Right hindlimb (tissue), 1 donor: Measurements from ENCODE around the gene CAD.

Experiments
- DNase-seq: peaks from one replicate; pipeline ENCODE4 v3.0.0-alpha.2; 2018

The CAD gene

DNA sequence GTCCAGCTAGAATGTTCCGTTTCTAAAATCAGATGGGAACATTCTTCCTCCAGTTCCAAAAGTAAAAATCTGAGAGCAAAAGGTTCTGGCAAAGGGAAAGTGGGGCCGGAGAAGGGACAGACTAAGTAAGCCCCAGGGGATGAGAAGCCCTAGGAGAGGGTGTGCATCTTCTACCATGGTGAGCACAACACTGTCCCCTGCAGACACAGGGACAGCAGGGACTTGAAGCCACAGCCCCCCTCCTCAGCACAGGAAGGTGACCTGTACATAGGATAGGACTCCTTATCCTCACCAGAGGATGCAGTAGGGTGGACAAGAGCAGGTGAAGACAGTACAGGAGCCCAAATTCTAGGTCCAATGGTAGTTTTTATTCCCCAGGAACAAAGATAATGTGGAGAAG lies 17.9 kb upstream of the CAD start:
- no peak for DNase-seq

DNA sequence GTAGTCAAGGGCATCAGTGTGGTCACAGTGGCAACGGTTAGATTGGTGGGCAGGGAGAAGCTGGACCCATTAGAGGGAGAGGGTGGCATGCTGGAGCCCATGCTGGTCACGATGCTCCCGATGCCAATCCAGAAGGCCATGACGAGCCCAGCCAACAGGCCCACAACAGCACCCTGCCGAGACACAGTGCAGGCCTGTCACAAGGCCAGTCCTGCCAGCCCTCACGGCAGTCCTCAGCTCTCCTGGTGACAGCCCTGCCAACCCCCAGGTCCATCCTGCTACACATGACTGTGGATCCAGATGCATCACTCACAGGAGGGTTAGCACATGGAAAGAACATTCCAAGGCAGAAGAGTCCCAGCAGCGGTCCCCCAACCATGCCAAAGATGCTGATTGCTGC lies 15.5 kb upstream of the CAD start:
- DNase-seq = no peak

DNA sequence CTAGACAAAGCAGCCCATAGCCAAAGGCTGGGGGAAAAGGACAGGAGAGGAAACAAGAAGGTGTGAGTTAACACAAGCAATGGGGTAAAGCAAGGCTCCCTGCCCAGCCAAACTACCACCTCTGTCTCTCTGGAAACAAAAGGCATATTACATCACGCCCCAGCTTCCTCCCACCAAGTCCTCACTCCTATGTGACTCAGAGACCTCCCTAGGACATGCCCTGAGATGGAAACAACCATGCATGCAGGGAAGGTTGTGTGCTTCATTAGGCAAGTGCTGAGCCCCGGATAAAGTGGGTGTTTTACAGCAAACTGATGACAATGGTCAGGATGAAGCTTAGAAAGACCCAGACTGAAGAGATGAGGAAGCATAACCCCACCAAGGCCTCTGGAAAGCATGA lies 14.3 kb upstream of the CAD start:
- DNase-seq = no peak

DNA sequence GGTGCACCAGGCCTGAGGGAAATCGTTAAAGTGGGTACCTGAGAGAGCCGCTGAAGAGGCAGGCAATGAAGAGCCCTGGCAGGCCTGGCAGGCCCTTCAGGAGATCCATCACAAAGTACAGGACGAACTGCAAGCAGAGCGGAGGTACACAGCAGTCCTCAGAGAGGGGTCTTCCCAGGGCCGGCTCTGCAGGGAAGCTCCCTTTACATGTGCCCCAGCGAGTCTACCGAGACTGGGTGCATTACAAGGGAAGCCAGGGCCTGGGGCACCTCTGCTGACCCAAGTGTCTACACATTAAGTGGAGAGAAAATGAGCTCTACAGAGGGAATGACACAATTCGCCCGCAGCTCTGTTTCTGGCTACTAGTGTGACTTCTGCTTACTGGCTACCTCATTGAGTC lies 13.4 kb upstream of the CAD start:
- no peak for DNase-seq

DNA sequence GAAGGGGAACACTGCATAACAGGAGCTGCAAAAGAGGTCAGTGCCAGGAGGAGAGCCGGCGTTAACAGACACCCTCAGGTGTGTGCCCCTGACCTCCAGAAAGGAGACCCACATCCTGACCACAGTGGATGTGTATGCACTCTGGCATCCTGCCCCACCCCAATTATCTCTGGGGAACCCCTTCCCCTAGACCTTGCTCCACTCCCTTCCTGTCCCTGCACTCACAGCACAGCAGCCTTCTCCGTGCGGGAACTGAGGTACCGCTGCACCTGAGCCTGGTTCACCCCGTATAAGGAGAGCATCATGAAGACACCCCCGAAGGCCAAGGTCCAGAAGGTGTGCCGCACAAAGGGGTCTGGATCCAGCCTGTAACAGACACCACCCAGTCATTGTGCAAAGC lies 12.6 kb upstream of the CAD start:
- no peak for DNase-seq

DNA sequence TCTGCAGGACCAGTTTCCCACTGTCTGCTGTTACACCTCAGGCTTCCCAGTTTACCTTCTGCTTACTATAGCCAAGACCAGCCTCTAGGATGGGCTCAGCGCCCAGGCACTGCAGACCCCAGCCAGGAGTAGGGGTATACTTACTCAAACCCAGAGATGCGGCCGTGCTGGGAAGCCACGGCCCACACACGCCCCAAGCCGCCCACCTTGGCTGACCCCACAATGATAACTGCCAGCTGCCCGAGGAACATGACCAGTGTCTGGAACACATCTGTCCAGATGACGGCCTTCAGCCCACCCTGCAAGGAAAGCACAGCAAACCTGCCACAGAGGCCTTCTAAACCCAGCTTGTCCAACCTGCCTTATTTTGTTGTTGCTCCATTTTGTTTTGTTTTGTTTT lies 12.0 kb upstream of the CAD start:
- no peak for DNase-seq

DNA sequence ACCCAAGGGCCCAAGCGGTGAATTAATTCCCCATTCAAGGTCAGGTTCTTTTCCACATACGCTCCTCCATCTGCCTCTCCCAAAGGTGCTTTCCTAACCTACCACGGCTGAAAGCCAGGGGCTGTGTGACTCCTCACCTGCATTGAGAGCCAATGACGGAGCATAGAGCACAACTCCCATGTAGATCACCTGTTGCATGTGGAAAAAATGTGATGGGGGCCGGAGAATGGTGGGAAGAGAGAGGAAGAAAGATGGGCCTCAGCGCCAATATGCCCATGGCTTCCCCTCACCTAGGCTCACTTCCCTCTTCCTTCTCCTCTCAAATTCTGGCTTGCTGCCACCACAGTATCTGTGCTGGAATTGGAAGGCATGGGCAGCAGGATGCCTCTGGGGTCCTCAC lies 10.8 kb upstream of the CAD start:
- no peak for DNase-seq

DNA sequence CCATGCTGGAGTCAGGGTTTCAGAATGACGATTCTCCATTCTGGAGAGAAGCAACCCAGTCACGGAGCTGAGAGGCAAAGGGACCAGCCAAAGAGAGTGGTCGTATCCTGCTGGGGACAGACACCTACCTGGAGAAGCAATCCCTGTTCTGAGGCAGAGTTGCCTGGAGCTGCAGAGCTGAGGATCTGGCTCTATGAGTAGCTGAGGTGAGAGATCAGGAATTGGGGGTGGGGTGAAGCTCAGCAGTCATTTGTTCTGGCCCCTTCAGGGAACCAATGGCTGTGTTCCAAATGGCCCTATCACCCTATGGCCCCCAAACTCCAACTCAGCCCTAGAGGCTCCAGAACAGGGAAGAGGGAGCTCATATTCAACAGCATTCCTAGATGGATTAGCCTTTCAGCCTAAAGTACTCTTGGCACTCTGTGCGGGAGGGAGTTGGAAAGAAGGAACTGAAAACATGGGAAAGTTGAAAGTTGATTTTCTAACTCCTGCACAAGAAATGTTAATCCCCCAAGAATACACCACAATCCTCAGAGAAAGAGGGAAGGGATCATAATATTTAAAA lies 8.6 kb upstream of the CAD start:
- DNase-seq = no peak

DNA sequence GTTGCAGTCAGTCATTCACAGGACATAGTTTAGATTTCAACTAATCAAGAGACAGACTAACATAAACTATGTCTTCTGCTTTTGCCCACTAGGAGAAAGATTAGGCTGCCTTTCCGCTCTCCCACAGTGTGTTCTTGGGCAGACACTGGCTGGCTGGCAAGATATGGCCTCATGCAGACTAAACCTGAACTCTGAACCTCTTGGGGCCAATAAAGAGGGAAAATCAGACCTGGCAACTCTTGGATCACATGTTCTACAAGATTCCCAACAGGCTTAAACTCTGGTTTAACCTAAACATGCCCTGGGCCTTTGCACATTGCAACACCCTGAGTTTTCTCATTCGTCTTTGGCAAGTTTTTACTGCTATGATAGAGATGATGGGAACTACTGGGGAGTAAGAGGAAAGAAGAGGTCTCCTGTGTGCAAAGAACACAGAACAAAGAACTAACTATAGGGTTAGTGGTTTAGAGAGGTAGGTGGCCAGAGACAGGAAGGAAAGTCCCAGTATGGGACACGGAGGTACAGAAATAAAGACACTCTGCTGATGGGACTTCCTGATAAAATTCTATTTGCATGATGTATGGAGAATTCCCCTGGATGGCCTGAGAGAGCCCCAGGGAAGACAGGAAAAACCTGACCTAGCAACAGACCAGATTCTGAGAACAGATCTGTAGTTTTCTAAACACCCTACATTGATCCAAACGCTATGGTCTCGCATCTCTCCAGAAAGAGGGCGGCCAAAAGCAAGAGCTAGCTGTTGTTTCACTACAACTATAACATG lies 7.4 kb upstream of the CAD start:
- peak; percentile 3 for DNase-seq

DNA sequence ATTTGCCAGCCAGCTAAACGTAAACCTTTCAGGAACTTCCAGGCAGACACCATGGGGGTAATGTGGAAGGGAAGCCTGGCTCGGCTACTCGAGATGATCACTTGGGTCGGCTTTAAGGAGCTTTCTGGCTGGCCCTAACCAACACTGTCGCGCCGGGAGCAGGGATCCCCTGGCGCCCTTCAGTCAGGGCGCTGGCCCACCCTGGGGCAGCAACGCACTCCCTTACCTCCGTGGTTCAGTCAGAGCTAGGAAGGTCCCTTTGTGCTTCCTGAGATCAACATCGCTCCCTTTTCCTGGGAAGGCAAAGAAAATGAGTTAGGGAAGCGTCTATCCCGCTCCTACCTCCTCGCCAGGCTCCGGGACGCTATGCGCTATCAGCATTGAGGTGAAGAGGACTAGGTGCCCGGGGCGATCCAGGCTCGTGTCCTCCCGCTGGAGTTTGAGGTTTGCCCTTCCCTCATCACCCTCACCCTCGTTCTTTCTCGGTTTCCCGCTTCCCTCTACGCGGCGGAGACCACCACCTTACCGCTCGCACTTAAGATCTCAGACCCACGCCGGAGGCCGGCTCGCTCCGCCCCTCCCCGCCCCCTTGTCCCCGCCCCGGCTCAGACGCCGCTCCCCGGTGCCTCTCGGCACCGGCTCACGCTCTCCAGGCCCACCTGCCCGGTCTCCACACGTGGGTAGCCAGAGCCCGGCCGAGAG lies 5.8 kb upstream of the CAD start:
- no peak for DNase-seq

DNA sequence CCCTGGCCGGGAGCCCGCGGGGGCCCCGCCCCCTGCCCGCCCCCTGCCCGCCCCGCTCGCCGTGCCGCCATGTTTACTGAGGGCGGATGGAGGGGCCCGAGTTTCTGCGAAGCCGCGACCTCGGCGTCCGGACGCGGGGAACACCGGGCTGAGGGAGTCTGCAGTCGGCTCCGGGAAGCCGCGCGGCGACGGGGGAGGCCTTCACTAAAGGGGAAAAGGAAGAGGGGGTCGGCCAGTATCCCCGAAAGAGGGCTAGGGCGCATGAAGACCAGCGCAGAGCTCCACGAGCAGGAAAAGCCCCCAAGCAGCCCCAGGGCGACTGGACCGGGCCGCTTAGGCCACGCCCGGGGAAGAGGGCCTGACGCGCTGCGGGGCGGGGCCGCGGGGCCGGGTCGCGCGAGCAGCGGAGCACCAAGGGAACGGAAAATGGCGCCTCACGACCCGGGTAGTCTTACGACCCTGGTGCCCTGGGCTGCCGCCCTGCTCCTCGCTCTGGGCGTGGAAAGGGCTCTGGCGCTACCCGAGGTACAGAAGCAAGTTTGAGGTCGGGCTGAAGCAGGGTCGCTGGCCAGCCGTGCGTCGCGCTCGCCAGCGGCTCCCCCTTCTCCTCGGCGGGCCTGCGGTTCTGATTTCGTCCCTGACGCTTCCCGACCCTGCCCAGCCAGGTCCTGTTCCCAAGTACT lies 5.1 kb upstream of the CAD start, which contains the start of the genes ATRAID and SLC5A6:
Gene ATRAID (plus strand): TSS at position 99 of the 683 bp plus-strand sequence. CDS start 328 bp downstream, at position 427.
Gene SLC5A6 (minus strand): TSS at position 326 of the 683 bp plus-strand sequence. CDS start 4,618 bp downstream, outside the sequence.
- peak; percentile 94 for DNase-seq

DNA sequence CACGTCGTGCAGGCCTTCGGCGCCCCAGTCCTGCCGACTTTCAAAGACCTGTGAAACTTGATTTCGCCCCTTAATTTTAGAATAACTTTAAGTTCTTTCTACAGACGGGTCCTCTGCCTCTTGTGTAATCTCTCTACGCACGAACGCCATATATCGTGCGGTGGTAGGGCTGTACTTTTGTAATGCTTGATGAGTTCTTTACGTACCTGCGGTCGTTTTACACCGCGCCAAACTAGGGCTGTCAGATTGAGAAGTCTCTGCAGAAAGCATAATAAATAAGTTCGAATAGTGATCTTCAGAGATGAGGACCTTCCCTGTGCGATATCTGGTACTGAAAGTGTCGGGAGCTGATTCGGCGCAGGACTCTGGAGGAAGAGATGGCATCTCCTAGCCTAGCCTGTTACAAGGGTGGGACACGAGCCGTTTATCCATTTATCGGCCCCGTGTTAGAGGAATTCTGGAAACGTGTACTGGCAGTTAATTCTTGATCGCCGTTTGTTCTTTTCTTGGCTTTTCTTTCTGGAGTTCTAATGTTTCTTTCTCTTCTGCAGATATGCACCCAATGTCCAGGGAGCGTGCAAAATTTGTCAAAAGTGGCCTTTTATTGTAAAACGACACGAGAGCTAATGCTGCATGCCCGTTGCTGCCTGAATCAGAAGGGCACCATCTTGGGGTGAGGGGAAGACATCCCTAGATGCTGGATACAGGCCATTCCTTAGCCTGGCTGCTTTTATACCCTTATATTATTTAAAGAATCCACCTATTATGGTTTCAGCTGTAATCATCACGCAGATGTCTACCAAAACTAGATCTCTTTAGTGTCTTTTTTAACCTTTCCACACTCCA lies 4.3 kb upstream of the CAD start:
- DNase-seq = peak; percentile 12

DNA sequence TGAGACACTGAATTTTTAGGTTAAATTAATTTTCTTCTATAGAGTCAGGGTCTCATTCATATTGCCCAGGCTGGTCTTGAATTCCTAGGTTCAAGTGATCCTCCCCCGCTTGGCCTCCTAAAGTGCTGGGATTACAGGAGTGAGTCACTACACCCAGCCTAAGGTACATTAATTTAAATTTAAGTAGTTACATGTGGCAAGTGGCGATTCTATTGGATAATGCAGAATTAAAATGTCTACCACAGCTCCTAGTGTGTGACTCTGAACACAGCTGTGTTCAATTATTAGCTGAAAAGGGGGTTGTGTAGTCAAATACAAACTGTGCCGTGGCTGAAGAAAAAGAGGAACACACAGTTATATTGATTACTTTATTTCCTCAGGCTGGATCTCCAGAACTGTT lies 2.2 kb upstream of the CAD start:
- no peak for DNase-seq

DNA sequence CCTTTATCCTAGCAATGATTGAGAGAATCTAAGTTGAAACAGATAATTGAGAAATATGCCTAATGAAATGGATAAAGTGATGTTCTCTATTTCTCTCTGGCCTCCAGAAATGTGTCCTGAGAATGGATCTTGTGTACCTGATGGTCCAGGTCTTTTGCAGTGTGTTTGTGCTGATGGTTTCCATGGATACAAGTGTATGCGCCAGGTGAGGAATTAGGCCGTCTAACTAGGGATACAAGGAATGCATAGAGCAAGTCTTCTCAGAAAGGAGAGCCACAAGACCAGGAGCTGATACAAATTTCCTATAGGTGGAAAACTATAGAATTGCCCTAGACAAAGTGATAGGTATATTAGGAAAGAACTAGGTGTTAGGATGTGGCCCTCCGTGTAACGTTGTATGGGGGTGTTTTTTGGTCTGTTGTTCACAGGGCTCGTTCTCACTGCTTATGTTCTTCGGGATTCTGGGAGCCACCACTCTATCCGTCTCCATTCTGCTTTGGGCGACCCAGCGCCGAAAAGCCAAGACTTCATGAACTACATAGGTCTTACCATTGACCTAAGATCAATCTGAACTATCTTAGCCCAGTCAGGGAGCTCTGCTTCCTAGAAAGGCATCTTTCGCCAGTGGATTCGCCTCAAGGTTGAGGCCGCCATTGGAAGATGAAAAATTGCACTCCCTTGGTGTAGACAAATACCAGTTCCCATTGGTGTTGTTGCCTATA lies 592 bp upstream of the CAD start:
- DNase-seq = no peak

DNA sequence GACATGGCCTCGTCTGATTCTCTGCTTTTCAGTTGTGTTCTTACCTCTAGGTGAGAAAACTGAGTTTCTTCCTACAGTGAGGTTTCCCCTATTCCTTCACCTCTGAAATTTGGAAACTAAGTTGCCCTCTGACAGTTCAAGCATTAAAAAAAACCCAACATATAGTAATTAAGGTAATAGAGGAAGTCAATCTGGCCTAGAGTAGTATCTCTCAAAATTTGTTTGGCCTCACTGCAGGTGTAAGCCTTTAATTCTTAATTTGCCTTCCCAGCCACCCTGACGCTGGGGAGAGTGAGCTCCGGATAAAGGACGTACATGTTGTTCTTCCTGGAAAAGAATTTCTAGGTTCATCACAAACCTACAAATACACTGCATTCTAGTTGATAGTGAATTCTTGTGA lies 1.4 kb downstream of the CAD start:
- DNase-seq = no peak

DNA sequence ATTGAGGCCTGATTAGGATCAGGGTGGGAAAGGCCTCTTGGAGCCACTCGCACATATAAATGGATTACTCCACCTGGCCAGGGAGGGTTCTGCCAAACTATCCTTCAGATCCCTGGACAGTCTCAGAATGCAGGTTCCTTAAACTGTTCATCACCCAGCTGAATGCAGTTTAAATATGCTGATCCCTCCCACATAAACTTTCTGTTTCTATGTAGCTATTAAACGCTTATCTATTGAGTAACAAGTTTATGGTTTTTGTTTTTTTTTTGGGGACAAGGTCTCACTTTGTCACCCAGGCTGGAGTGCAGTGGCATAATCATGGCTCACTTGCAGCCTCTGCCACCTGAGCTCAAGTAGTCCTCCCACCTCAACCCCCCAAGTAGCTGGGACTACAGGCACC lies 1.9 kb downstream of the CAD start:
- no peak for DNase-seq

DNA sequence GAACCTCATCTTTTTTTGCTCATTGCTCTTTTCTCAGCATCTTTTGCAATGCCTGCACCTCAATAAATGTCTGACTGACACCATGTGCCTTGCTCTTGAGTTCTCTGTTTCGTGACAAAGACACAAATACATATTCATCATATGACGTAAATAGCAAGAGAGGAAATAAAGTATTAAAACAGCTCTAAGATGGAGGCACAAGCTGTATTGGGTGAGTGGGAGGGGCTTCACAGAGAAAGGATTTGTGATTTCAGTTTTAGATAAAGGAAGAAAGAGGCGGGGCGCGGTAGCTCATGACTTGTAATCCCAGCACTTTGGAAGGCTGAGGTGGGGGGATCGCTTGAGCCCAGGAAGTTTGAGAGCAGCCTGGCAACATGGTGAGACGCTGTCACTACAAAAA lies 2.9 kb downstream of the CAD start:
- no peak for DNase-seq

DNA sequence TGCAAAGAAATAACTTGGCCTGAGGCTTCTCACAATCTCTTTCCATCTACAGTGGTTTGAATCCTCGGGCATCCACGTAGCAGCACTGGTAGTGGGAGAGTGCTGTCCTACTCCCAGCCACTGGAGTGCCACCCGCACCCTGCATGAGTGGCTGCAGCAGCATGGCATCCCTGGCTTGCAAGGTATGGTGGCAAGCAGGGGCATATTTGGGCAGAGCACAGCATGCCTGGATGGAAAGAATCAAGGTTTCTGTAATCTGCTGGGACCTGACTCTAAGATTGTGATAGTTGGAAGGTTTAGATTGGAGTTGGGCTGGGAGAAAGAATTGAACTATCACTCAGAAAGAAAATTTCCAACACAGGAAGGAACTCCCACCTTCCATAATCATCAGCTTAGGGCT lies 4.0 kb downstream of the CAD start:
- DNase-seq = no peak

DNA sequence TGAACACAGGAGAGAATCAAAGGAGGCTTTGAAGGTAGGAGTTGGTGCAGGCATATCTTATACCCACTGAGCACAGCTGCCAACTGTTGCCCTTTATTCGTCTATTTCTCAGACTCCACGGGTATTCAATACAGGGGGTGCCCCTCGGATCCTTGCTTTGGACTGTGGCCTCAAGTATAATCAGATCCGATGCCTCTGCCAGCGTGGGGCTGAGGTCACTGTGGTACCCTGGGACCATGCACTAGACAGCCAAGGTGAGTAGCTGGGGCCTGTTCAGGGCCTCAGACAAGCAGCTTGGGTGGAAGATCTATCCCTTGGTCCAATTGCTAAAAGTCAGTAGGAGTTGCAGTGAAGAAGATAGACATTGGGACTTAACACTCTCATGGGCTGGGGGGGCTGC lies 5.2 kb downstream of the CAD start:
- DNase-seq = no peak

DNA sequence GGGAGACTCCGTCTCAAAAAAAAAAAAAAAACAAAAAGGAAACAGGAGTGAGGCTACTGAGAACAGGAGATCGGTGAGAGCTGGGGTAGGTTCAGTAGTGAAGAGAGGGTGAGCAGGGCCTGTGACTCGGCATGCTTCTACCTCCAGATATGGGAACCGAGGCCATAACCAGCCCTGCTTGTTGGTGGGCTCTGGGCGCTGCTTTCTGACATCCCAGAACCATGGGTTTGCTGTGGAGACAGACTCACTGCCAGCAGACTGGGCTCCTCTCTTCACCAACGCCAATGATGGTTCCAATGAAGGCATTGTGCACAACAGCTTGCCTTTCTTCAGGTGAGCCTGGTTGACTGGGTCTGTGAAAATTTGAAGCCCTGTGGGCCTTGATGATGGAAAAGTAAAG lies 6.2 kb downstream of the CAD start:
- no peak for DNase-seq

DNA sequence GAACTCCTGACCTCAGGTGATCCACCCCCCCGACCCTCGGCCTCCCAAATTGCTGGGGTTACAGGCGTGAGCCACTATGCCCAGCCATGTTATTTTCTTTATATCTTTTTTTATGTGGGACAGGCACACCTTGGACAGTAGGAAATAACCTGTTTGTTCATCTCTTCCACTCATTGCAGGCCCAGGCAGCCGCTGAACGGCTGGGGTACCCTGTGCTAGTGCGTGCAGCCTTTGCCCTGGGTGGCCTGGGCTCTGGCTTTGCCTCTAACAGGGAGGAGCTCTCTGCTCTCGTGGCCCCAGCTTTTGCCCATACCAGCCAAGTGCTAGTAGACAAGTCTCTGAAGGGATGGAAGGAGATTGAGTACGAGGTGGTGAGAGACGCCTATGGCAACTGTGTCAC lies 8.4 kb downstream of the CAD start:
- DNase-seq = no peak

DNA sequence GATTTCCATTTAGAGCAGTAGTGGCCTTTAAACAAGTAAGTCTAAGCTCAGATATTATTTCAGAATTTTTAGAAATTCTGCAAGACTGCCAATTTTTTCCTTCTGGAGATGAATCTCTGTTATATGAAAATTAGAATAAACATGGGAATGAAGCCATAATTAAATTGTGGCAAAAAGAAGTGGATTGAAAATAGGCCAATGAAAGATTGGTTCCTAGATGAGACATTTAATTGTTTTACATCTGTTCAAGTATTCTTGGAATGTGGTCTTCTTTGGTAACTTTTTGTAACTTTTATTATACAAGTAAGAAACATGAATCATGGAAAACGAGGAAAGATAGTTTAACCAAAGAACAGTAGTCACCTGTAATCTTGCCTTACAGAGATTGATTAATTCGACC lies 10.3 kb downstream of the CAD start:
- DNase-seq = no peak
